HCT116 (cell line): ENCODE data around the gene CALM1.

ENCODE experiments used
- ELF1 ChIP-seq: IDR thresholded peaks from 2 replicates; pipeline ENCODE4 v1.6.1; 2012; ENCODE audit warnings: low read depth, borderline replicate concordance
- EZH2 ChIP-seq: fragments of 200-600 bp; sonication (generic); IDR thresholded peaks from 2 replicates; pipeline ENCODE4 v1.6.1; 2017; ENCODE audit warnings: antibody characterized with exemption, mixed run types
- POLR2A ChIP-seq: IDR thresholded peaks from 2 replicates; pipeline ENCODE4 v1.7.0; 2011; ENCODE audit warnings: borderline replicate concordance; ENCODE audit not compliant: insufficient read depth, insufficient read length; ENCODE audit errors: extremely low read depth
- POLR2AphosphoS5 ChIP-seq: IDR thresholded peaks from 2 replicates; pipeline ENCODE4 v1.6.1; 2011; ENCODE audit warnings: mild to moderate bottlenecking, low read depth, low read length, moderate library complexity
- SIN3A ChIP-seq: IDR thresholded peaks from 2 replicates; pipeline ENCODE4 v1.6.1; 2012; ENCODE audit warnings: low read depth
- TF ChIP-seq, protein P1 (sequence below), 3 experiments: fragments of 200-600 bp in 1 of 3; sonication (generic) in 1 of 3; IDR thresholded peaks in 2 of 3; conservative IDR thresholded peaks in 1 of 3; 2 replicates each; pipeline ENCODE4 v1.5.1; 2012 to 2017; ENCODE audit warnings: low read depth in 2 of 3, low read length in 2 of 3, antibody characterized with exemption in 1 of 3, borderline replicate concordance in 1 of 3, control low read depth in 1 of 3, mild to moderate bottlenecking in 1 of 3, mixed read lengths in 1 of 3, mixed run types in 1 of 3, moderate library complexity in 1 of 3; ENCODE audit not compliant: insufficient read depth in 1 of 3
- TF ChIP-seq, protein P2 (sequence below): IDR thresholded peaks from 2 replicates; pipeline ENCODE4 v1.6.1; 2011; ENCODE audit warnings: mild to moderate bottlenecking, low read length, moderate library complexity; ENCODE audit not compliant: insufficient replicate concordance; ENCODE audit errors: extremely low read depth

DNA sequence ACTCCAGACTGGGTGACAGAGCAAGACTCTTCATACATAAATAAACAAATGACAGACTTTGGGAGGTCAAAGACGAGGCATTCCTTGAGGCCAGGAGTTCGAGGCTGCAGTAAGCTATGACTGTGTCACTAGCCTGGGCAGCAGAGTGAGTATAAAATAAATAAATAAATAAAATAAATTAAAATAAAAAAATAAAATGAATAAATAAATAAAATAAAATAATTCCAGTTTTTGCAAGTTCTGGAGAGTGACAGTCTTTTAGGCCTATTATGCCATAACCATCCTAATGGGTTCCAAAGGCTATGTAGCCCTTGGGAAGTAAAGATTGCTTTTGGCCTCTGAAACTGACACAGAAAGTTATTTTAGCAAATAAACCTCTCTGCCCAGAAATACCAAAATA lies 48.6 kb upstream of the CALM1 start:
- TF ChIP-seq POLR2AphosphoS5 (no peak), ELF1 (no peak), SIN3A (no peak), POLR2A (no peak), EZH2 (no peak)
- TF ChIP-seq, protein P1, sequence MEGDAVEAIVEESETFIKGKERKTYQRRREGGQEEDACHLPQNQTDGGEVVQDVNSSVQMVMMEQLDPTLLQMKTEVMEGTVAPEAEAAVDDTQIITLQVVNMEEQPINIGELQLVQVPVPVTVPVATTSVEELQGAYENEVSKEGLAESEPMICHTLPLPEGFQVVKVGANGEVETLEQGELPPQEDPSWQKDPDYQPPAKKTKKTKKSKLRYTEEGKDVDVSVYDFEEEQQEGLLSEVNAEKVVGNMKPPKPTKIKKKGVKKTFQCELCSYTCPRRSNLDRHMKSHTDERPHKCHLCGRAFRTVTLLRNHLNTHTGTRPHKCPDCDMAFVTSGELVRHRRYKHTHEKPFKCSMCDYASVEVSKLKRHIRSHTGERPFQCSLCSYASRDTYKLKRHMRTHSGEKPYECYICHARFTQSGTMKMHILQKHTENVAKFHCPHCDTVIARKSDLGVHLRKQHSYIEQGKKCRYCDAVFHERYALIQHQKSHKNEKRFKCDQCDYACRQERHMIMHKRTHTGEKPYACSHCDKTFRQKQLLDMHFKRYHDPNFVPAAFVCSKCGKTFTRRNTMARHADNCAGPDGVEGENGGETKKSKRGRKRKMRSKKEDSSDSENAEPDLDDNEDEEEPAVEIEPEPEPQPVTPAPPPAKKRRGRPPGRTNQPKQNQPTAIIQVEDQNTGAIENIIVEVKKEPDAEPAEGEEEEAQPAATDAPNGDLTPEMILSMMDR (IDR thresholded peaks at IDR 0.05 in 2 of 3, conservative IDR thresholded peaks at IDR 0.05 in 1 of 3; ENCODE audit: borderline replicate concordance in 1 of 3, insufficient read depth in 1 of 3, low read depth in 2 of 3, low read length in 2 of 3): no peak
- TF ChIP-seq, protein P2, sequence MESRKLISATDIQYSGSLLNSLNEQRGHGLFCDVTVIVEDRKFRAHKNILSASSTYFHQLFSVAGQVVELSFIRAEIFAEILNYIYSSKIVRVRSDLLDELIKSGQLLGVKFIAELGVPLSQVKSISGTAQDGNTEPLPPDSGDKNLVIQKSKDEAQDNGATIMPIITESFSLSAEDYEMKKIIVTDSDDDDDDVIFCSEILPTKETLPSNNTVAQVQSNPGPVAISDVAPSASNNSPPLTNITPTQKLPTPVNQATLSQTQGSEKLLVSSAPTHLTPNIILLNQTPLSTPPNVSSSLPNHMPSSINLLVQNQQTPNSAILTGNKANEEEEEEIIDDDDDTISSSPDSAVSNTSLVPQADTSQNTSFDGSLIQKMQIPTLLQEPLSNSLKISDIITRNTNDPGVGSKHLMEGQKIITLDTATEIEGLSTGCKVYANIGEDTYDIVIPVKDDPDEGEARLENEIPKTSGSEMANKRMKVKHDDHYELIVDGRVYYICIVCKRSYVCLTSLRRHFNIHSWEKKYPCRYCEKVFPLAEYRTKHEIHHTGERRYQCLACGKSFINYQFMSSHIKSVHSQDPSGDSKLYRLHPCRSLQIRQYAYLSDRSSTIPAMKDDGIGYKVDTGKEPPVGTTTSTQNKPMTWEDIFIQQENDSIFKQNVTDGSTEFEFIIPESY: no peak
